Heart right ventricle (tissue), 16 donors: Measurements from ENCODE around the gene SNRPN. TPM values are rescaled to one million over a fixed set of nuclear protein-coding genes. Genes with fewer than 3 reads are reported as not detected.

ENCODE experiments used
- ATAC-seq, 8 donors: fragments of 200-7000 bp; cut with Tn5 transposase; one replicate each; pipeline ENCODE4 v1.9.1; 2020; ENCODE audit warnings: mild to moderate bottlenecking in 8 of 8, moderate library complexity in 8 of 8, moderate number of reproducible peaks in 1 of 8
- DNase-seq, 2 donors: peaks; one replicate each; pipeline ENCODE4 v3.0.0-alpha.2; 2020
- H3K27ac ChIP-seq, 10 donors: fragments of 200-600 bp; sonication (generic) in 2 of 10; one replicate each; pipeline versions ENCODE4 v1.5.0 to v1.8.0; 2020 to 2022; ENCODE audit warnings: mild to moderate bottlenecking in 3 of 10
- H3K27me3 ChIP-seq, 7 donors: fragments of 200-600 bp; one replicate each; pipeline ENCODE4 v1.8.0; 2021 to 2022; ENCODE audit warnings: mild to moderate bottlenecking in 2 of 7
- H3K36me3 ChIP-seq, 9 donors: fragments of 200-600 bp; sonication (generic) in 1 of 9; one replicate each; pipeline versions ENCODE4 v1.5.0 to v1.8.0; 2020 to 2022; ENCODE audit warnings: mild to moderate bottlenecking in 2 of 9
- H3K4me1 ChIP-seq, 9 donors: fragments of 200-600 bp; sonication (generic) in 1 of 9; one replicate each; pipeline versions ENCODE4 v1.5.0 to v1.8.0; 2020 to 2022; ENCODE audit warnings: mild to moderate bottlenecking in 4 of 9
- H3K4me3 ChIP-seq, 10 donors: fragments of 200-600 bp; sonication (generic) in 2 of 10; one replicate each; pipeline versions ENCODE4 v1.5.0 to v1.8.0; 2020 to 2022; ENCODE audit warnings: mild to moderate bottlenecking in 7 of 10, moderate library complexity in 2 of 10
- H3K9me3 ChIP-seq, 11 donors: fragments of 200-600 bp in 10 of 11; sonication (generic) in 2 of 11; one replicate each; pipeline versions ENCODE4 v1.5.0 to v1.8.0; 2013 to 2022; ENCODE audit warnings: mild to moderate bottlenecking in 2 of 11, control low read depth in 1 of 11, moderate library complexity in 1 of 11
- CTCF ChIP-seq, 9 donors: fragments of 200-600 bp; sonication (generic) in 2 of 9; IDR thresholded peaks; one replicate each; pipeline versions ENCODE4 v1.5.0 to v1.8.0; 2021 to 2022; ENCODE audit warnings: antibody characterized with exemption in 9 of 9, mild to moderate bottlenecking in 5 of 9, moderate library complexity in 1 of 9
- WGBS, 2 donors: extraction: QIAGEN DNeasy Blood & Tissue Kit; methylation state at CpG; one replicate each; pipeline ENCODE4 v1.1.7; 2013; ENCODE audit warnings: inconsistent platforms in 1 of 2; 5-methylcytosine and 5-hydroxymethylcytosine counted together
- intact Hi-C, 10 donors: fragments of 100-400 bp; cut with DNase I; formaldehyde crosslinking; loops; one replicate each; pipeline versions ENCODE4 v1.11.1 to v1.14.2; 2022
- polyA plus RNA-seq, 2 donors: library from polyadenylated mRNA; stranded (reverse); fragments of 200-250 nt; gene quantifications; one replicate each; pipeline ENCODE4 v1.2.3, GENCODE V29; 2013
- total RNA-seq, 10 donors: library from RNA; stranded (reverse); fragmentation: NEBNext Ultra II Directional in 3 of 10; extraction: Animal tissue kit (Norgen Biotek cat#: 25700) in 3 of 10; gene quantifications; one replicate each; pipeline versions ENCODE4 v1.2.1 to v1.2.4, GENCODE V29; 2021 to 2023
- donor health status: Arrhythmogenic right ventricular cardiomyopathy.
- donor health status: ischemic (EF 13 %, LVEDD 7.1; RV severe dilation, severe dysfunction).
- donor health status: healthy with polysubstance abuse.
- donor health status: DM: no; HTN: yes; CAD: no.
- donor health status: DM: no; HTN: no; CAD: no.
- donor health status: ischemic (EF 25% LVEDD 6.9; RV normal size, moderate dysfunction).
- donor health status: ischemic (EF 25% LVEDD 5.7; RV mildly dilated, moderate dysfunction).
- donor health status: healthy.
- donor health status: DM: yes; HTN: yes; CAD: no.
- donor health status: Ischemic cardiomyopathy.
- donor health status: ischemic (EF 35%, LVEDD 5.7; RV mildly dilated, moderate dysfunction).
- donor health status: nonischemic (EF 11% LVEDD 7.7; RV severe dilation, severe dysfunction).
- donor health status: DM: yes; HTN: yes; CAD: no.
- donor health status: PGD.
- donor health status: ischemic (EF 29% LVEDD 5.4; RV normal size, mild dysfunction).
- donor health status: nonischemic (EF 23%, LVEDD 6.1; RV moderate dilation, normal function).

The SNRPN gene
- total and polyA plus RNA-seq, 12 donors = 201 to 575 (median 409) TPM

GRCh38 chr15:24945711-24946110 is 9.1 kb upstream of the SNRPN start:
- peaks cover 0 to 6% (median 0%) of the 10 kb centered on the region in 11 donors for H3K9me3 ChIP-seq
- no peak for TF ChIP-seq CTCF (IDR thresholded peaks at IDR 0.05)
- DNase-seq (no peak), ATAC-seq (no peak)
- no peak overlapping the region for H3K27ac ChIP-seq
- no peaks in the 10 kb centered on the region for H3K36me3 ChIP-seq
- 86 to 93% methylated on average over 1 of the region's 1 CpG for WGBS, 2 donors
- no peaks in the 10 kb centered on the region for H3K4me1 ChIP-seq
- intact Hi-C loops = no loop called here
- no peak overlapping the region for H3K4me3 ChIP-seq
- H3K27me3 ChIP-seq = no peaks in the 10 kb centered on the region

- WGBS, 2 donors = 64 to 65% methylated on average over 3 of the region's 3 CpGs
- TF ChIP-seq CTCF (IDR thresholded peaks at IDR 0.05) = no peak
- H3K27me3 ChIP-seq = no peaks in the 10 kb centered on the region
- H3K4me3 ChIP-seq = no peak overlapping the region
- H3K27ac ChIP-seq = no peak overlapping the region
- H3K36me3 ChIP-seq = no peaks in the 10 kb centered on the region
- intact Hi-C loops = no loop called here
- no peak for ATAC-seq
- DNase-seq = no peak
- peaks cover 0 to 14% (median 0%) of the 10 kb centered on the region in 11 donors for H3K9me3 ChIP-seq
- H3K4me1 ChIP-seq = no peaks in the 10 kb centered on the region
Measured at GRCh38 chr15:24948495-24948894, 6.3 kb upstream of the SNRPN start.

- no peaks in the 10 kb centered on the region for H3K27me3 ChIP-seq
- peaks cover 0 to 5% (median 0%) of the 10 kb centered on the region in 9 donors for H3K4me1 ChIP-seq
- no peaks in the 10 kb centered on the region for H3K36me3 ChIP-seq
- ATAC-seq = peak; percentile 9 to 56 (median 32)
- intact Hi-C loops = loop anchor here in 2 of 10 donors (5.0 to 10.0 kb wide), 2 partner anchors 482 to 1129 kb away; partner anchors contain the start of gene UBE3A (in 1 of the 2)
- peak overlapping the region; percentile 84 to 95 (median 90) for H3K27ac ChIP-seq
- peaks cover 0 to 27% (median 0%) of the 10 kb centered on the region in 11 donors for H3K9me3 ChIP-seq
- peak; percentile 13 to 30 for DNase-seq
- TF ChIP-seq CTCF (IDR thresholded peaks at IDR 0.05) = no peak
- 47 to 57% methylated on average over 31 of the region's 31 CpGs for WGBS, 2 donors
- H3K4me3 ChIP-seq = peak overlapping the region; percentile 33 to 86 (median 71)
Measured at GRCh38 chr15:24955531-24955921, 739 bp downstream of the SNRPN start.

GRCh38 chr15:24956111-24956838 is 1.5 kb downstream of the SNRPN start:
- Histone ChIP-seq H3K27ac (peak overlapping the region; percentile 66 to 95 (median 90)), H3K9me3 (peaks cover 0 to 31% (median 0%) of the 10 kb centered on the region in 11 donors), H3K36me3 (no peaks in the 10 kb centered on the region), H3K27me3 (no peaks in the 10 kb centered on the region), H3K4me3 (peak overlapping the region; percentile 33 to 86 (median 71)), H3K4me1 (peaks cover 0 to 5% (median 0%) of the 10 kb centered on the region in 9 donors)
- no peak for TF ChIP-seq CTCF (IDR thresholded peaks at IDR 0.05)
- DNase-seq (peak; percentile 73), ATAC-seq (peak; percentile 82 to 90 (median 86))
- intact Hi-C loops = loop anchor here in 2 of 10 donors (5.0 to 10.0 kb wide), 2 partner anchors 481 to 1129 kb away; partner anchors contain the start of gene UBE3A (in 1 of the 2)
- WGBS, 2 donors = 50 to 53% methylated on average over 28 of the region's 28 CpGs
